HCT116 (cell line): ENCODE data around the gene DDX23. TPM values are rescaled to one million over a fixed set of nuclear protein-coding genes. Genes with fewer than 3 reads are reported as not detected.

ENCODE experiments used
- ATAC-seq: fragments of 200-7000 bp; cut with Tn5 transposase; 2 replicates; pipeline ENCODE4 v1.9.1; 2020; ENCODE audit warnings: mild to moderate bottlenecking, moderate library complexity
- BruUV-seq: library from RNA; stranded (reverse); fragments of 400-500 nt; replicated peaks from 2 replicates; lab custom pipeline; 2021; lab: Mats Ljungman, UMichigan
- CTCF ChIA-PET: fragments of 300-600 bp; sonication (Branson Sonifier 250); formaldehyde crosslinking; loops from one replicate; lab custom pipeline; 2021; ENCODE audit warnings: antibody characterized with exemption; lab: Charles Lee
- POLR2A ChIA-PET: fragments of 300-600, 350-600 bp; sonication (Branson Sonifier 250); formaldehyde crosslinking; loops from one replicate; lab custom pipeline; 2021; ENCODE audit warnings: antibody characterized with exemption; lab: Charles Lee
- RAD21 ChIA-PET, 2 experiments: fragments of 300-600 bp; sonication (Branson Sonifier 250); formaldehyde crosslinking; loops; one replicate each; lab custom pipeline; 2023; ENCODE audit warnings: low total read pairs in 2 of 2; ENCODE audit not compliant: uncharacterized antibody in 2 of 2, unreplicated experiment in 2 of 2, low non-redundant PET in 1 of 2; lab: Charles Lee
- DNase-seq: peaks from one replicate; pipeline ENCODE4 v3.0.0-alpha.2; 2010; ENCODE audit warnings: low read depth, low spot score
- H2AFZ ChIP-seq: fragments of 200-600 bp; shearing (Covaris generic), sonication (generic); 2 replicates; pipeline ENCODE4 v1.6.1; 2017; ENCODE audit warnings: low read depth, mixed run types, mixed read lengths, antibody characterized with exemption, low read length; ENCODE audit not compliant: poor library complexity, severe bottlenecking
- H3K27ac ChIP-seq: 2 replicates; pipeline ENCODE4 v1.5.1; 2012; ENCODE audit warnings: low read depth, low read length
- H3K27me3 ChIP-seq: fragments of 200-600 bp; sonication (generic); 2 replicates; pipeline ENCODE4 v1.6.1; 2016; ENCODE audit warnings: mixed run types, low read length, mixed read lengths; ENCODE audit not compliant: insufficient read depth
- H3K36me3 ChIP-seq, 2 experiments: fragments of 200-500 bp in 1 of 2; fragments of 200-600 bp in 1 of 2; sonication (Bioruptor generic) in 1 of 2; sonication (generic) in 1 of 2; 2 replicates each; pipeline versions ENCODE4 v1.5.1 to v1.6.1; 2014 to 2016; ENCODE audit warnings: low read length in 2 of 2, inconsistent platforms in 1 of 2, mixed read lengths in 1 of 2, mixed run types in 1 of 2; ENCODE audit not compliant: insufficient read depth in 2 of 2, control insufficient read depth in 1 of 2
- H3K4me1 ChIP-seq, 2 experiments: fragments of 200-600 bp in 1 of 2; sonication (generic) in 1 of 2; 2 replicates each; pipeline versions ENCODE4 v1.5.1 to v1.6.1; 2012 to 2017; ENCODE audit warnings: low read length in 2 of 2, inconsistent platforms in 1 of 2, mild to moderate bottlenecking in 1 of 2, mixed read lengths in 1 of 2, mixed run types in 1 of 2, moderate library complexity in 1 of 2; ENCODE audit not compliant: insufficient read depth in 2 of 2, control insufficient read depth in 1 of 2
- H3K4me2 ChIP-seq: fragments of 200-600 bp; sonication (generic); 2 replicates; pipeline ENCODE4 v1.6.1; 2017; ENCODE audit warnings: mixed run types, low read length, mixed read lengths
- H3K4me3 ChIP-seq, 2 experiments: fragments of 200-600 bp in 1 of 2; sonication (generic) in 1 of 2; replicated peaks in 1 of 2; 2 replicates each; pipeline ENCODE4 v1.5.1; 2011 to 2016; ENCODE audit warnings: low read length in 2 of 2, control low read depth in 1 of 2, low read depth in 1 of 2, mild to moderate bottlenecking in 1 of 2, mixed read lengths in 1 of 2, mixed run types in 1 of 2
- H3K79me2 ChIP-seq: fragments of 200-600 bp; sonication (generic); 2 replicates; pipeline ENCODE4 v1.6.1; 2017; ENCODE audit warnings: mild to moderate bottlenecking, mixed run types, low read length, moderate library complexity, mixed read lengths; ENCODE audit not compliant: insufficient read depth
- H3K9ac ChIP-seq: fragments of 200-600 bp; sonication (generic); 2 replicates; pipeline ENCODE4 v1.6.1; 2016; ENCODE audit warnings: low read length, mixed read lengths
- H3K9me2 ChIP-seq: fragments of 200-600 bp; sonication (generic), shearing (Covaris generic); 2 replicates; pipeline ENCODE4 v1.6.1; 2017; ENCODE audit warnings: mixed run types, mild to moderate bottlenecking, moderate library complexity; ENCODE audit not compliant: insufficient read depth
- H3K9me3 ChIP-seq, 2 experiments: fragments of 200-500 bp in 1 of 2; fragments of 200-600 bp in 1 of 2; sonication (Bioruptor generic) in 1 of 2; sonication (generic) in 1 of 2; 2 replicates each; pipeline ENCODE4 v1.6.1; 2014 to 2017; ENCODE audit warnings: low read length in 2 of 2, mixed read lengths in 2 of 2, inconsistent platforms in 1 of 2, low read depth in 1 of 2, mild to moderate bottlenecking in 1 of 2, mixed run types in 1 of 2, moderate library complexity in 1 of 2; ENCODE audit not compliant: control insufficient read depth in 1 of 2, insufficient read depth in 1 of 2
- H4K20me1 ChIP-seq: fragments of 200-600 bp; sonication (generic), shearing (Covaris generic); 2 replicates; pipeline ENCODE4 v1.6.1; 2017; ENCODE audit warnings: mixed run types, mild to moderate bottlenecking, moderate library complexity; ENCODE audit not compliant: insufficient read depth
- CBX3 ChIP-seq: IDR thresholded peaks from 2 replicates; pipeline ENCODE4 v1.6.1; 2012; ENCODE audit warnings: low read depth
- CTCF ChIP-seq, 3 experiments: fragments of 200-600 bp in 1 of 3; sonication (generic) in 1 of 3; IDR thresholded peaks in 2 of 3; conservative IDR thresholded peaks in 1 of 3; 2 replicates each; pipeline ENCODE4 v1.5.1; 2012 to 2017; ENCODE audit warnings: low read depth in 2 of 3, low read length in 2 of 3, antibody characterized with exemption in 1 of 3, borderline replicate concordance in 1 of 3, control low read depth in 1 of 3, mild to moderate bottlenecking in 1 of 3, mixed read lengths in 1 of 3, mixed run types in 1 of 3, moderate library complexity in 1 of 3; ENCODE audit not compliant: insufficient read depth in 1 of 3
- EZH2 ChIP-seq: fragments of 200-600 bp; sonication (generic); IDR thresholded peaks from 2 replicates; pipeline ENCODE4 v1.6.1; 2017; ENCODE audit warnings: antibody characterized with exemption, mixed run types
- FOSL1 ChIP-seq: IDR thresholded peaks from 2 replicates; pipeline ENCODE4 v1.6.1; 2012; ENCODE audit warnings: low read depth
- POLR2A ChIP-seq: IDR thresholded peaks from 2 replicates; pipeline ENCODE4 v1.7.0; 2011; ENCODE audit warnings: borderline replicate concordance; ENCODE audit not compliant: insufficient read depth, insufficient read length; ENCODE audit errors: extremely low read depth
- SIN3A ChIP-seq: IDR thresholded peaks from 2 replicates; pipeline ENCODE4 v1.6.1; 2012; ENCODE audit warnings: low read depth
- SP1 ChIP-seq: IDR thresholded peaks from 2 replicates; pipeline ENCODE4 v1.6.1; 2012; ENCODE audit warnings: low read depth
- SRF ChIP-seq: IDR thresholded peaks from 2 replicates; pipeline ENCODE4 v1.6.1; 2012; ENCODE audit warnings: low read depth
- YY1 ChIP-seq: IDR thresholded peaks from 2 replicates; pipeline ENCODE4 v1.6.1; 2011; ENCODE audit warnings: low read length, low read depth, moderate library complexity, mild to moderate bottlenecking; ENCODE audit not compliant: insufficient replicate concordance; ENCODE audit errors: extremely low read depth
- ZBTB33 ChIP-seq: IDR thresholded peaks from 2 replicates; pipeline ENCODE4 v1.6.1; 2011; ENCODE audit warnings: mild to moderate bottlenecking, low read length, moderate library complexity; ENCODE audit not compliant: insufficient replicate concordance; ENCODE audit errors: extremely low read depth
- ZFX ChIP-seq: fragments of 450-650 bp; IDR thresholded peaks from 2 replicates; pipeline ENCODE4 v1.6.1; 2017
- ZNF274 ChIP-seq: fragments of 200-500 bp; sonication (Bioruptor generic); IDR thresholded peaks from 2 replicates; pipeline ENCODE4 v1.6.1; 2014; ENCODE audit warnings: mild to moderate bottlenecking, low read depth, low read length, inconsistent platforms
- intact Hi-C: fragments of 100-400 bp; cut with micrococcal nuclease; formaldehyde crosslinking; loops from 2 replicates; pipeline ENCODE4 v1.10.0; 2022
- total RNA-seq: library from RNA; stranded (reverse); gene quantifications from one replicate; pipeline ENCODE4 v1.2.1, GENCODE V29; 2021; ENCODE audit not compliant: unreplicated experiment
- TF ChIP-seq, protein P1 (sequence below): IDR thresholded peaks from 2 replicates; pipeline ENCODE4 v1.6.1; 2012

DDX23 gene
- total RNA-seq, 1 experiment from 2014 or later = 75.0 TPM

DNA sequence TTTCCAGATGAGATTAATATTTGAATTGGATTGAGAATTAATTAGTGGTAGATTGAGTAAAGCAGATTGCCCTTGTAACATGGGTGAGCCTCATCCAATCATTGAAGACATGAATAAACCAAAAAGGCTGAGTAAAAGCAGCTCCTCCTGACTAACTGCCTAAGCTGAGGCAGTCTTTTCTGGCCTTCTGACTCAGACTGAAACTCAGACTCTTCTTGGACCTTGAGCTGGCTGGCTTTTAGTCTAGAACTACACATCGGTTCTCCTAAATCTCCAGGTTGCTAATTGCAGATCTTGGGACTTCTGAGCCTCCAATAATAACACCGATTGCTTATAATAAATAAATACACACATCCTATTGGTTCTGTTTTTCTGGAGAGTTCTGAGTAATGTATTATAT lies 49.3 kb upstream of the DDX23 start:
- TF ChIP-seq FOSL1 (no peak), ZBTB33 (no peak), CBX3 (no peak), POLR2A (no peak), YY1 (no peak), CTCF (IDR thresholded peaks at IDR 0.05 in 2 of 3, conservative IDR thresholded peaks at IDR 0.05 in 1 of 3; ENCODE audit: borderline replicate concordance in 1 of 3, insufficient read depth in 1 of 3, low read depth in 2 of 3, low read length in 2 of 3) (no peak), ZFX (no peak), EZH2 (no peak), SRF (no peak), SIN3A (no peak), SP1 (no peak), ZNF274 (no peak)
- TF ChIP-seq, protein P1, sequence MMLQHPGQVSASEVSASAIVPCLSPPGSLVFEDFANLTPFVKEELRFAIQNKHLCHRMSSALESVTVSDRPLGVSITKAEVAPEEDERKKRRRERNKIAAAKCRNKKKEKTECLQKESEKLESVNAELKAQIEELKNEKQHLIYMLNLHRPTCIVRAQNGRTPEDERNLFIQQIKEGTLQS = no peak
- CTCF ChIA-PET = interaction anchor here (4.2 kb wide), 1 partner anchor 10 kb away, joined by 26 read pairs; no protein-coding TSS in a partner anchor
- Histone ChIP-seq H4K20me1 (no peaks in the 10 kb centered on the region), H3K9me3 (no peaks in the 10 kb centered on the region), H3K36me3 (no peaks in the 10 kb centered on the region), H2AFZ (no peak overlapping the region), H3K9me2 (no peaks in the 10 kb centered on the region), H3K4me1 (peaks cover 0 to 3% of the 10 kb centered on the region in 2 experiments; a peak in 1 of 4 replicates), H3K27me3 (no peaks in the 10 kb centered on the region), H3K79me2 (no peaks in the 10 kb centered on the region), H3K27ac (no peak overlapping the region), H3K9ac (no peak overlapping the region), H3K4me3 (no peak overlapping the region), H3K4me2 (no peak overlapping the region)
- intact Hi-C loops = no loop called here
- BruUV-seq = no TSS peak
- DNase-seq (no peak), ATAC-seq (no peak)
- RAD21 ChIA-PET = no interaction called here
- POLR2A ChIA-PET = no interaction called here
